Cerebellar cortex (tissue), 1 donor: ENCODE data around the gene SLC9A5.

Experiments
- DNase-seq: peaks from one replicate; pipeline ENCODE4 v3.0.0-alpha.2; 2015; ENCODE audit warnings: low spot score

The SLC9A5 gene

DNA sequence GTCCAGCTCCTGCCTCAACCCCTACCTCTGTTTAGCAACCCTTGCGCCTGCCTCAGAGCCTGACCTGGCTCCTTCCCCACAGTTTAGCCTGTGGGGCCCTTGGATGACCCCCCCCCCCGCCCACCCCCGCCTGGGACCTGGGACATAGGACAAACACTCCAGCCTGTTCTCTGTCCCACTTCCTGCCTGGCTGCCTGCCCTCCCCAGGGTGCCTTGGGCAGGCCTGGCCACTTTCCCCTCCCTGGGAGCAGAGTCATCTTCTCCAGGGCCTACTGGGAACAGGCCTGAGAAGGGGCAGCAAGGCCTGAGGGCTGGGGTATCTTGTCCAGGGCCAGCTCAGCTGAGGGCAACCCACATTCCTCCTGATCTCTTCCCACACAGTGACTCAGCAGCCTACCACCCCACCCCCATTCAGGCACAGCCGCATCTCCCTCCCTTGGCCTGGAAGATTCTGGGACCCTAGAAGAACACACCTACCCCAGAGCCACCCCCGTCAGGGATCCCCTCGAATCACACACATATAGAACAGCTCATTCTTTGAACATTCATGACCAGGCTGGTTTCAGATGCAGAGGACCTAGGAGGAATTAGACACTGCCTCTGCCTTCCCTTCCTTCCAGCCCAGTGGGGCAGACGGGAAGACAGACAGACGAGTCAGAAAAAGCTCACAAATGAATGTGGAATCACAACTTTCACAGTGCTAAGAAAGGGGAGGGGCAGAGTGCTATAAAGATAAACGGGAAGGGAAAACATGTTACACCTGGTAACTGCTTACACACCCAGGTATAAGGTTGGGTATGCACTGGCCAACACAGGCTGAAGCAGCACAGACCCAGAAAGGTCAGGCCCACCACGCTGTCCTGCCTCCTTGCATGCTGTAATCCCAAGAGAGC, 7.5 kb upstream of the SLC9A5 start:
- no peak for DNase-seq

DNA sequence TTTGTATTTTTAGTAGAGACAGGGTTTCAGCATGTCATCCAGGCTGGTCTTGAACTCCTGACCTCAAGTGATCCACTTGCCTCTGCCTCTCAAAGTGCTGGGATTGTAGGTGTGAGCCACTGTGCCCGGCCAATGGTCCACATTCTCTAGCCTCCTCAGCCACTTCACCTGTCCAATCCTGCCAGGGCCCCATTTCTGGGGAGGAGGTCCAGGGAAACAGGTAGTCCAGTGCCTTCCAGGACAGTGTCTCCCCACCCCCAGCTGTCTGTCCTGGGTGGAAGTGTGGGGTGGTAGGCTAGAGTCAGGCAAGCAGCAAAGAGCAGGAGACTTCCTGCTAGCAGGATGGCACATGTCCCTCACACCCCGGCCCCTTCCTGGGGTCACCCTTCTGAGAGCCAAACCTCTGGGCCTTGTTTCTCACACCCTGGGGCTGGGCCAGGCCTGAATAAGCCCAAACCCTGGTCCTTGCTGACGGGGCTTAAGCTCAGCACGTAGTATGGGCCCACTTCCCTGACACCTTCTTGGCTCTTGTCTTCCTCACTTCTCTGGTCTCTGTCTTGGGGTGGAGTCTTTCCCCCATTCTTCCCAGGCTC, 6.5 kb upstream of the SLC9A5 start:
- no peak for DNase-seq

DNA sequence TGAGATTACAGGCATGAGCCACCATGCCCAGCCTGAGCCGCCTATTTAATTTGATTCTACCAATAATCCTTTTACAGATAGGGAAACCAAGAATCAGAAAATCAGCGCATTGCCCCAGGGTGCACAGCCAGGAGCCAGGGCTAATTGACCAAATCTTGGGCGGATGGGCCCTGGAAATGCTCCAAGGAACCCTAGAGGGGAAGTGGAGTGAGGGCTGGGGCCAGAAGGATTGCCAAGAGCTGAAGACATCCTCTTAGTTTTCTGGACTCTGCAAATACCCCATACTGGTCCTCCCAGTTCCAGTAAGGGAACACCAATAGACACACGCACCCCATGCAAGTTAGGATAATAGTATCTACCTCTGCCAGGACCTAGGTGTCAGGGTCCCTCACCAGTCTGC, 5.3 kb upstream of the SLC9A5 start:
- DNase-seq = no peak

DNA sequence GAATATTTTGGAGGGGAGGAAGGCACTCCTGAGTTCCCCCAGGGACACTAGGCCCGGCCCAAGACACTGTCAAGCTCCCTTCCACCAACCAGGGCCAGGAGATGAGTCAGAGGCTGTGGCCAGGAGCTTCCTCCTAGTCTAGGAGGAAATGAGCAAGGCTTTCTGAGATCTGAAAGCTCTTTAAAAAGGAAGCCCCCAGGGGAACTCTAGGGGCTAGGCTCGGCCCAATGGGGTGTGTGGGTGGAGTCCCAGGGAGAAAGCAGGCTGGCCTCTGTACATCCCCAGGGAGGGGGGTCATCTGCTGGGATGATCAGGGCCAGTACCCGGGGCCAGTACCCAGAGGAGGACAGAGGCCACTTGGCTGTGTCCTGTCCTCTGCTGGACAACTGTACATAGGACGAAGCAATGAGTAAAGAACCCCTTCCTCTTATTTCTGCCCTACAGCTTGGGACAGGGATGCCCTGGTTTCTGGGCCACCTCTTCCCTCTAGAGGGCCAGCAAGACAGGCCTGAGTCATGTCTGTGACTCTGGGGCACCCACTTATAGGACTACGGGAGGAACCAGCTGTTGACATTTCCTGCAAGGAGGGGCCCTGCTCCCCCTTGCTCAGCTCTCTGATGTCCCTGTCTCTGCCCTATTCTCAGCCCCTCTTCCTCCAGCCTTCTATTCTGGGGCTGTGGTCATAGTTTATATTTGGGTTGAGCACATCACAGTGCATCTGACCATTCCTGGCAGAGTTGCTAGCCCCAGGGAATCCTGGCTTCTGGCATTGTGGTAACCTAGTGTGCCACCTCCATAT, 4.2 kb upstream of the SLC9A5 start:
- no peak for DNase-seq

DNA sequence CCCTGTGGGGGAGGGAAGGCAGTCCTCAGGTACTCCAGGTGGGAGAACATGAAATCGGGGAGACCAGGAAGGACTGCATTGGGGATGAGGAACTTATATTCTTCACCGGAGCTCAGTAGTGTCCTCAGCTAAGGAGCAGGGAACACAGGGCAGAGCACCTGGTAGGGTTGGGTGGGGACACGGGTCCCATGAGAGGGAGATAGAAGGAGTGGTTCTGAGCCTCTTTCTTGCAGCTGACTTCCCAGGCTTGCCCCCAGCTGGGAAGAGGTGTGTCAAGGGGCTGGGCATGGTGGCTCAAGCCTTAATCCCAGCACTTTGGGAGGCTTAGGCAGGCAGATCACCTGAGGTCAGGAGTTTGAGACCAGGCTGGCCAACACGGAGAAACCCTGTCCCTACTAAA, 3.6 kb upstream of the SLC9A5 start:
- no peak for DNase-seq

DNA sequence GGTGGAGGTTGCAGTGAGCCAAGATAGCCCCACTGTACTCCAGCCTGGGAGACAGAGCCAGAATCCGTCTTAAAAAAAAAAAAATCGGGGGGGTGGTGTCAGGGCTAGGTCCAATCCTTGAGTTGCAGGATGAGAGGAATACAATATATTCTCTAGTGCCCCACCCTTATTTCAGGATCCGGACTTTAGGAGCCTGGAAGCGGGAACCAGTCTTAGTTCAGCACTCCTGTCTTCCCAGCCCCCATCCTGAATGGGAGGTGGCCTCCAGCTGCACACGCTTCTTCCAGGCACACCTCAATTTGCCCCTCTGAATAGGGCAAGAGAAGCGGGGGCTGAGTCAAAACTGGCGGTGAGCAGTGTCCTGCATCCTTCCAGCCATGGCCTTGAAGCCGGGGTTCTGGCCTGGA, 3.1 kb upstream of the SLC9A5 start:
- DNase-seq = no peak

DNA sequence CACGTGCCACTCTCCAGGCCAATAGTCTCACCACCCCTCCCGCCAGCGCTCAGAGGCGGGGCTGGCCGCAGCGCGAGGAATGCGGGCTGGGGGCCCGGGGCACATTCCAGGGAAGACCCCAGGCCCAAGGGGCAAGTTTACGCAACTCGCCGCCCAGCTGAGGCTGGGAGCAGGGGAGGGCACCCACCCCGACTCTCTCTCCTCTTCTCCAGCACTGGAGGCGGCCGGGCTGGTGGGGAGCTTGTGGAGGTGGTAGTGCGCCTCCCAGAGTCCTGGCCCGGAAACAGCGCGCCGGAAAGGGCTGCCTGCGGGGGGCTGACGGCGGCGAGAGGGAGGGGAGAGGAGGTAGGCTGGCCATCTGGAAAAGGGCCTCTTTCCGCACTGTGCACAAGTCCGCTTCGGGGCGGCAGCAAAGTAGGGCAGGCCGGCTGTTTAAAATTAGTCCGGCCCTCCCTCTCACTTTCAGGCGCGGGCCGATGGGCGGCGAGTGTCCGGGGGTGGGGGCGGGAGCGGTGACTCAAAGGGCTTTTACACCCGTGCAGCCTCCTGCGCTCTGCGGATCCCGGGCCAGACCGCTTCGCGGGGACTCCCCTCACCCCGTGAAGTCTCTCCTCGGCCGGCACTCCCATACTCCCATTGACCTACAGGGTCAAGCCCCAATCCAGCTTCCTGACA, 2.6 kb upstream of the SLC9A5 start:
- DNase-seq = peak; percentile 75

DNA sequence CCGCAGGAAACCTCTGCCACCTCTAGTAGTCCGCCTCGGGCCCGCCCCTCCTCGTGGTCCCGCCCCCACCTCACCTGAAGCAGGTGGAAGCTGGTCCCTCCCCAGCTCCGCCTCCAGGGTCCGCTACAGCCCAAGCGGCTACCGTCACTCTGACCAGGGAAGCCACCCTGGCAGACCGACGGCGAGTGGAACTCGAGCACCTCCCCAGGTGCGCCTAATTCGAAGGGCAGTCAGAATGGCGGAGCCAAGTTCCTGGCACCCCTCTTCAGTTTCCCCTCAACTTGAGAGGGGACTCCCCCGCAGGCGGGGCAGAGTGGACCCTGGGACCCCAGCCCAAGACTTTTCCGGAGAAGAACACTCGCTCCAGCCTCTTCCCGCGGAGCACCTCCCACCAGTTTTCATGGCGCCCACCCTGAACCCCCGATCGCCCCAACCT, 2.0 kb upstream of the SLC9A5 start:
- peak; percentile 50 for DNase-seq

DNA sequence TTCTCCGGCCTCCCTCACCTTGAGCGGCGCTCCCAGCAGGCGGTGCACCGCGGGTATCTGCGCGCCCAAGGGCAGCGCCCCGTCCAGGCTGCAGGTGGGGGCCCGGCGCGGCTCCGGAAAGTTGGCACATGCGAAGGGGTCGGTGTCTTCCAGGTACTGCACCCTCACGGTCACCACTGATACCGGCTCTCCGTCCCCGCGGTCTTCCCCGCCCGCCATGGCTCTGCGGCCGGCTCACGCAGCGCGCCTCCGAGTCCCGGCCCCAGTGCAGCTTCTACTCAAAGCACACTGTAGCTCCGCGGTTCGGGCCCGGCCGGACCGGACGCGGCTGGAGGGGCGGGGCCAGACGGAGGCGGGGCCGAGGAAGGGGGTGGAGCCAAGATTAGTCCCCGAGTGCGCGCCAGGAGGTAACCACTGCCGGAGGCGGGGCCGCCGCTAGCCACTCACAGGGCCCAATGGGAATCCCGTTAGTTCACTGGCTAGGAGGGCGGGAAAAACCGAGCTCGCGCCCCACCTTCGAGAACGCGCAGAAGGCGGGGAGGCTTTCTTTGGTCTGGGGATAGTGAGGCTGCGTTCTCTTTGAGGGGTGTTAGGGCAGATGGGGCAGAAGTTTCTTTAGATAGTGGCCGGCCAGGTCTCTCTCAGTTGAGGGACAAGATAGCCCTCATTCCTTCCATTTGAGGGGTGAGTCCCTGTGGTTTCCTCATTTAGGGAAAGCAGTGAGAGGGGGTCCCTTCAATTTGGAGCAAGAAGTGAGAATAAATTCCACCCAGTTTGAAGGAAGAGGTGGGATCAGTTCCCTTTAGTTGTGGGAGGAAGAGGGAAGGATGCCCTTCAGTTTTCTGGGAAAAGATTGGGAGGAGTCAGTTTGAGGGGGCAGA, 1.3 kb upstream of the SLC9A5 start, which contains the start of gene FHOD1:
Gene FHOD1, minus strand, starts transcription at position 290 of the 881 bp plus-strand sequence. Its CDS starts 71 bp downstream, at position 219.
- DNase-seq = peak; percentile 96

DNA sequence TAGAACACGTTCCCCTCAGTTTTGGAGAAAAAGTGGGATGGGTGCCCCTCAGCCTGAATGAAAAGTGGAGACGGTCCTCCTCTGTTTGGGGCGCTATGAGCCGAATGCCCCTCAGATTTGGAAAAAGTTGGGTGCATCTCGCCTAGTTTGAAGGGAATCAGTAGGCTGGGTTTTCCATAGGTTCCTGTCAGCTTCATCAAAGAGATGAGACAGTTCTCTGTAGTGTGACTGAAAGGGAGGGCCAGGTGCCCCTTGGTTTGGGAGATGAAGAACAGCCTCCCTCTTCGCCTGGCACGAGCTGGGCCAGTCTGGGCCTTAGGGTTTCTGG, 742 bp upstream of the SLC9A5 start:
- peak; percentile 48 for DNase-seq

DNA sequence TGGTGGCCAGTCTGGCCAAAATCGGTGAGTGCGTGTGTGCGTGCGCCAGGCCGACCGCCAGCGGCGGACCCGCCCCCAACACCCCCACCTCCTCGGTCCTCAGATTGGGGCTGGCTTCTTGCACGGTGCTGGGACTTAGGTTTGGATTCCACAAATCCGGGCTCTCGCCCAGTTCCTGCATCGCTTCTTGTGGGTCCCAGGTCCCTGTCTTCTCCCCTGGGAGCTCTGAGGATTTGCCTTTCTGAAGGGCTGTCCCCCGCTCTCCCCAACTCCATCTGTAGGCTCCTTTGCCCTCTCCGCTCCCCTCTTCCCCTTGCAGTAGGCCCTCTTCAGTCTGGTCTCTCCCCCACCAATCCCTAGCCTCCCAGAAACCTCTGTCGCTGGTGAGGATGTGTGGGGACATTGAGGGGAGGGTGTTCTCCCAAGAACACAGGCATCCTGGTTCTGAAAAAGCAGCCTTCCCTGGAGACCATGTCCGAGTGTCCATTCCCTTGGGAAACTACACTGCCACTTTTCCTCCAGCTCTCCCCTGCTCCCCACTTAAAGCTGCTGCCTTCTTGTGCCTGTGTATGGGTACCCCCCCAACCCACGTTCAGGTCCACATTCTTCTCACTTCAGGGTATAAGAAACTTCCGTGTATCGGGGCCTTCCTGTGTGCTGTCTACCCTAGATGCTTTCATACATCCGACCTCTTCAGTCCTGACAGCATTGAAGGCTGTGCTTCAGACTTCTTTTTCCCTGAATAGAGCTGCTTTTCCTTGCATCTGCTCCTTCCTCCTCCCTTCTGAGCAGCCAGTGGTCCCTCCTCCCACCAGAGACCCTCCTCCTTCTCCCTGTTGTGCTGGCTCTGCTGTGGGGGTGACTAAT, 632 bp downstream of the SLC9A5 start:
- peak; percentile 47 for DNase-seq

DNA sequence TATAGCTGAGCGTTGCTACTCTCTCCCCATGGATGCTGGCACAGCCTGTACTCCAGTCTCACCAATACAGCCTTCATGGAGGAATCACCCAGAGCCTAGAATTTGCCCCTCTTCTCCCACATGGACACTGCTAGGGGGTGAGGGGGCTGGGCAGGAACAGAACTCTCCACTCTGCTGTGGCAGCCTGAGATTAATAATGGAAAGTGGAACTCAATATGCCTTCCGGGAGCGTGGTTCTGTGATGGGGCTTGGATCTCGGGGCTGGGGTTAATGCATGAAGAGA, 1.2 kb downstream of the SLC9A5 start:
- DNase-seq = no peak

DNA sequence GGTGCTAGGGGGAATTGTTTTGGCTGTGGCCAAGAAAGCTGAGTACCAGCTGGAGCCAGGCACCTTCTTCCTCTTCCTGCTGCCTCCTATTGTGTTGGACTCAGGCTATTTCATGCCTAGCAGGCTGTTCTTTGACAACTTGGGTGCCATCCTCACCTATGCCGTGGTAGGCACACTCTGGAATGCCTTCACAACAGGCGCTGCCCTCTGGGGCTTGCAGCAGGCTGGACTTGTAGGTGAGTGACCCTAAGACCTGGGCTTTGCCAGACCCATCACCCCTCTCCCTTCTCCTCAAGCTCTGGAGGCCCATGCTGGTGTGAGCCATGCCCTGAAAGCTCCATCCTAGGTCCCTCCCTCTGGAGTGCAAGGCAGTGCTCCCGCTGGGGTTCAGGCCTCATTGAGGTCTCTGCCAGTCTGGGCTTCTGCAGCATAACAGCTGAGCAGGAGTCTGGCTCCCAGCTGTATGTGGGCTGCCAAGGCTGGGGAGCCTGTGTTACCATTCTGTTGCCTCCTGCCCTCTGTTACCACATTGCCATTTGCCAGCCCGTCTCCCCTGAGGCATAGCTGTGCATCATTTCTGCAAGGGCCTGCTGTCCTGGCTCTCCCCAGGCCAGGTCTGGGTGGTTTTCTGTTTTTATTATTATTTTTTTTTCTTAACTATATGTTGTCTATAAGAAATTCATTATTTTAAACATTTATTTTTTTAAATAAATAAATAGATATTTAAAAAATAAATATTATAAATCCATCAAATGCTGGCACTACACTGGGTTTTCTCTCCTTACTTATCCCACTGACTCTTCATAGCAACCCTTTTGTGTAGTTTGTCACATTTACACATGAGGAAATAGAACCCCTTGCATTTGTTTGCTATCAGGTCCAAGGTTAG, 4.1 kb downstream of the SLC9A5 start:
- peak; percentile 51 for DNase-seq

DNA sequence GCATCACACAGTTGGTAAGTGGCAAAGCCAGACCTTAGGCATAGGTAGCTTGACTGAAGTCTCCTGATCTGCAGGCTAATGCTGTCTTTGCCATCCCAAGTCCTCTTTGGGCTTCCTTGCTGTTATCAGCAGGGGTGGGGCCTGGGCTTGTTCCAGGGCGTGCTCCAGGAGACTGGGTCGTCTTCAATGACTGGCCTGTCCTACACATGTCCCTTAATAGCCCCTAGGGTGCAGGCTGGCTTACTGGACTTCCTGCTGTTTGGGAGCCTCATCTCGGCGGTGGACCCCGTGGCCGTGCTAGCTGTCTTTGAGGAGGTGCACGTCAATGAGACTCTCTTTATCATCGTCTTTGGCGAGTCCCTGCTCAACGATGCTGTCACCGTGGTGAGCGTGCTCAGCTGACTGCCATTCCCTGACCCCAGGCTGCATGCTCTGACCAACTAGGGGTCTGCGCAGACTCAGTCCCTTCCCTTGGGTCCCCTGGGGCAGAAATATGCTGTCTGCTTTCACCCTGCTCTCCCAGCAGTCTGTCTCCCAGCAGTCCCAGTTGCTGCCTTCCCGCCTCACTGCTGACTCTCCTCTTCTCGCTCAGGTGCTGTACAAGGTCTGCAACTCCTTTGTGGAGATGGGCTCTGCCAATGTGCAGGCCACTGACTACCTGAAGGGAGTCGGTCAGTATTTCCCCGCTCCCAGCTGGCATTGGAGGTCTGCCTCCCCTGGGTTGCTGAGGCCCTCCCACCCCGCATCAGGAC, 6.2 kb downstream of the SLC9A5 start:
- DNase-seq = no peak

DNA sequence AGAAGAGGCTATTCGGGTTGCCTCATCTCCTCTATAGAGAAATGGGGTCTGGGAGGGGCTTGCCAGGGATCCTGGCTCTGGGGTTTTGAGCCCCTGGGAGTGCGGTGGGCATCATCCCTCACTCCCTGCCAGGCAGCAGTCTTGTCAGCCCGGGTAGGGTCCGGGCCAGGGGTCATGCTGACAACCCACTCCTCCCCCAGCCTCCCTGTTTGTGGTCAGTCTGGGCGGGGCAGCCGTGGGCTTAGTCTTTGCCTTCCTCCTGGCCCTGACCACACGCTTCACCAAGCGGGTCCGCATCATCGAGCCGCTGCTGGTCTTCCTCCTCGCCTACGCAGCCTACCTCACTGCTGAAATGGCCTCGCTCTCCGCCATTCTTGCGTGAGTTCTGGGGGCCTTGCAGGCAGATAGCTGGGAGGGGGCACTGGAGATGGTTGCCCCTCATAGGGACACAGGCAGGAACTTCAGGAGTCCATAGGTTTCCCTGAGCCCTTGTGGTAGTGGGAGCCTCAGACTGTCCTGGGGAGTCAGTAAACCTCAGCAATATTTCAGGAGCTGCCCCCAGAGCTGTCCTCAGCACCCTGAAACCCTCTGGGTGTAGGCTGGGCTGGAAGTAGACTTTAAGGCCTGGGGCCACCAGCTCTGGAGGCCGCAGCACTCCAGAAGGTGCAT, 6.9 kb downstream of the SLC9A5 start:
- no peak for DNase-seq

DNA sequence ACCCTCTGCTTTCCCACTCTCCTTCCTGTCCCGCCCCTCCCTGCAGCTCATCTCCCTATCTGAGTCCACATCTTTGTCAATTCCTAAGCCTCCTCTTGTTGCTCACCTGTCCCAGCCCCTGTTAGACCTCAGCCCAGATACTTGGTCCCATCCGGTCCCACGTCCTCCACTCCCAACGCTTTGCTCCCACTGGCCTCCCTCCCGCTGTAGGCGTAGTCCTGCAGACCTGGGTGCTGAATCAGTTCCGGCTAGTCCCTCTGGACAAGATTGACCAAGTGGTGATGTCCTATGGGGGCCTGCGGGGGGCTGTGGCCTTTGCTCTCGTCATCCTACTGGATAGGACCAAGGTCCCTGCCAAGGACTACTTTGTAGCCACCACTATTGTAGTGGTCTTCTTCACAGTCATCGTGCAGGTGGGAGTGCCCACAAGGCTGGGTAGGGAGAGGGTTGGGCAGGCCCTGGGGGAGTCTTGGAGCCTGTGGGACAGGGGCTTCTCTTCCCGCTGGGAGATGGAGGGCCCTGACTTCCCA, 8.0 kb downstream of the SLC9A5 start:
- no peak for DNase-seq

DNA sequence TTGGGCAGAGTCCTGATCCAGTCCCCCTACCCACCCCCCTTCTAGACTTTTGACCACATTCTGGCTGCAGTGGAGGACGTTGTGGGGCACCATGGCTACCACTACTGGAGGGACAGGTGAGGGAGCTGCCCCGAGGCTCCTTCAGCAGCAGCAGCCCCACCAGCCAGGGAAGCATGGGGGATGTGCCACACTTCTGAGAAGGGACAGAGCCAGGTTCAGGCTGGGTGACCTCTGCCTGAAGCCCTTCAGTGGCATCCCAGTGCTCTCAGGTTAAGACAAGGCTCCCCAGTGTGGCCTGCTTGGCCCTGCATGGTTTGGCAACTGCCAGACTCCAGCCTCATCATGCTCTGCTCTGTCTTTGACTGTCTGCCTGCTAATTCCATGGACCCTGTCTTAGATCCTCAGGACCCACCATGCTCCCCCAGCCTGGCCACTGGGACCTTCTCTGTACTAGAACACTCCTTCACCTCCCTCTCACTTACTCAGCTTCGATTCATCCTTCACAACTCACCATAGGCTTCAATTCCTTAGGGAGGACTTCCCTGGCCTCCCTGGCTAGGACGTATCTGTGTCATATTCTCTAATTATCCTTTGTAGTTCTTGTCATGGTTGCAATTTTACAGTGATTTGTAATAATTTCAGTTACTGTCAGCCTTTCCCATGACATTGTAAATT, 8.8 kb downstream of the SLC9A5 start:
- no peak for DNase-seq
